Neuron (in vitro differentiated cells): ENCODE results near the gene MORC1.
"Not testable (repeated sequence)": the region's sequence is repeated elsewhere in the genome, so short reads cannot be mapped to it uniquely, and the experiment has no call there.

Experiments used
- H2AFZ ChIP-seq: one replicate; pipeline ENCODE4 v1.6.1; 2013; ENCODE audit warnings: low read depth, mild to moderate bottlenecking, inconsistent platforms, low read length, moderate library complexity
- H3K27me3 ChIP-seq: one replicate; pipeline ENCODE4 v1.6.1; 2013; ENCODE audit warnings: low read length; ENCODE audit not compliant: insufficient read depth
- H3K36me3 ChIP-seq: one replicate; pipeline ENCODE4 v1.6.1; 2013; ENCODE audit warnings: low read length; ENCODE audit not compliant: insufficient read depth
- H3K4me1 ChIP-seq: one replicate; pipeline ENCODE4 v1.6.1; 2013; ENCODE audit warnings: low read length; ENCODE audit not compliant: insufficient read depth
- H3K4me3 ChIP-seq: 2 replicates; pipeline ENCODE4 v1.5.1; 2013; ENCODE audit warnings: mild to moderate bottlenecking, low read length, moderate library complexity
- H3K9me3 ChIP-seq: one replicate; pipeline ENCODE4 v1.6.1; 2013; ENCODE audit warnings: low read length

Gene MORC1

GRCh38 chr3:109081746-109082510 is 36.0 kb downstream of the MORC1 start:
- H3K9me3 ChIP-seq = no peaks in the 10 kb centered on the region
- H3K4me3 ChIP-seq = no peak overlapping the region
- H3K27me3 ChIP-seq = no peaks in the 10 kb centered on the region
- H2AFZ ChIP-seq = no peak overlapping the region
- no peaks in the 10 kb centered on the region for H3K4me1 ChIP-seq
- H3K36me3 ChIP-seq = no peaks in the 10 kb centered on the region

- not testable (repeated sequence) for H3K27me3 ChIP-seq, H3K9me3 ChIP-seq, H3K4me1 ChIP-seq, H3K36me3 ChIP-seq, H3K4me3 ChIP-seq, H2AFZ ChIP-seq
These were observed 37.8 kb downstream of the MORC1 start for GRCh38 chr3:109080090-109080489.

GRCh38 chr3:109073116-109073515 is 44.8 kb downstream of the MORC1 start:
- no peaks in the 10 kb centered on the region for H3K36me3 ChIP-seq
- no peaks in the 10 kb centered on the region for H3K9me3 ChIP-seq
- no peaks in the 10 kb centered on the region for H3K27me3 ChIP-seq
- no peaks in the 10 kb centered on the region for H3K4me1 ChIP-seq
- no peak overlapping the region for H2AFZ ChIP-seq
- no peak overlapping the region for H3K4me3 ChIP-seq

- Histone ChIP-seq H3K9me3 (no peaks in the 10 kb centered on the region), H2AFZ (no peak overlapping the region), H3K36me3 (no peaks in the 10 kb centered on the region), H3K27me3 (no peaks in the 10 kb centered on the region), H3K4me3 (no peak overlapping the region), H3K4me1 (no peaks in the 10 kb centered on the region)
These were observed 45.7 kb downstream of the MORC1 start for GRCh38 chr3:109072194-109072593.

- no peaks in the 10 kb centered on the region for H3K36me3 ChIP-seq
- no peak overlapping the region for H3K4me3 ChIP-seq
- H3K4me1 ChIP-seq = no peaks in the 10 kb centered on the region
- H3K27me3 ChIP-seq = no peaks in the 10 kb centered on the region
- H2AFZ ChIP-seq = no peak overlapping the region
- no peaks in the 10 kb centered on the region for H3K9me3 ChIP-seq
These were observed 46.4 kb downstream of the MORC1 start for GRCh38 chr3:109071350-109072142.

GRCh38 chr3:109070211-109070610 is 47.7 kb downstream of the MORC1 start:
- Histone ChIP-seq H3K9me3 (no peaks in the 10 kb centered on the region), H3K4me1 (no peaks in the 10 kb centered on the region), H3K4me3 (no peak overlapping the region), H3K27me3 (no peaks in the 10 kb centered on the region), H2AFZ (no peak overlapping the region), H3K36me3 (no peaks in the 10 kb centered on the region)

GRCh38 chr3:109066864-109067263 is 51.1 kb downstream of the MORC1 start:
- no peaks in the 10 kb centered on the region for H3K36me3 ChIP-seq
- no peak overlapping the region for H3K4me3 ChIP-seq
- H3K27me3 ChIP-seq = no peaks in the 10 kb centered on the region
- no peaks in the 10 kb centered on the region for H3K9me3 ChIP-seq
- H2AFZ ChIP-seq = no peak overlapping the region
- no peaks in the 10 kb centered on the region for H3K4me1 ChIP-seq

GRCh38 chr3:109059264-109059663 is 58.7 kb downstream of the MORC1 start:
- Histone ChIP-seq H3K36me3 (no peaks in the 10 kb centered on the region), H3K9me3 (no peaks in the 10 kb centered on the region), H3K4me3 (no peak overlapping the region), H3K4me1 (no peaks in the 10 kb centered on the region), H2AFZ (no peak overlapping the region), H3K27me3 (no peaks in the 10 kb centered on the region)

- Histone ChIP-seq H3K36me3 (no peaks in the 10 kb centered on the region), H3K9me3 (no peaks in the 10 kb centered on the region), H2AFZ (no peak overlapping the region), H3K4me1 (no peaks in the 10 kb centered on the region), H3K27me3 (no peaks in the 10 kb centered on the region), H3K4me3 (no peak overlapping the region)
These were observed 60.3 kb downstream of the MORC1 start for GRCh38 chr3:109057616-109058015.

- Histone ChIP-seq H3K36me3 (no peaks in the 10 kb centered on the region), H3K4me3 (no peak overlapping the region), H3K4me1 (no peaks in the 10 kb centered on the region), H3K9me3 (no peaks in the 10 kb centered on the region), H2AFZ (no peak overlapping the region), H3K27me3 (no peaks in the 10 kb centered on the region)
These were observed 60.9 kb downstream of the MORC1 start for GRCh38 chr3:109057056-109057455.

GRCh38 chr3:109050591-109051167 is 67.3 kb downstream of the MORC1 start:
- no peaks in the 10 kb centered on the region for H3K9me3 ChIP-seq
- H3K27me3 ChIP-seq = no peaks in the 10 kb centered on the region
- no peaks in the 10 kb centered on the region for H3K36me3 ChIP-seq
- no peaks in the 10 kb centered on the region for H3K4me1 ChIP-seq
- no peak overlapping the region for H3K4me3 ChIP-seq
- H2AFZ ChIP-seq = no peak overlapping the region

GRCh38 chr3:109047366-109047765 is 70.6 kb downstream of the MORC1 start:
- no peaks in the 10 kb centered on the region for H3K9me3 ChIP-seq
- no peaks in the 10 kb centered on the region for H3K27me3 ChIP-seq
- no peak overlapping the region for H2AFZ ChIP-seq
- H3K4me1 ChIP-seq = no peaks in the 10 kb centered on the region
- H3K4me3 ChIP-seq = no peak overlapping the region
- H3K36me3 ChIP-seq = no peaks in the 10 kb centered on the region

GRCh38 chr3:109045271-109046040 is 72.5 kb downstream of the MORC1 start:
- Histone ChIP-seq H3K4me3 (no peak overlapping the region), H3K27me3 (no peaks in the 10 kb centered on the region), H3K9me3 (no peaks in the 10 kb centered on the region), H3K36me3 (no peaks in the 10 kb centered on the region), H2AFZ (no peak overlapping the region), H3K4me1 (no peaks in the 10 kb centered on the region)
